WTC11 (cell line): Measurements from ENCODE around the gene OLFM4. TPM values are rescaled to one million over a fixed set of nuclear protein-coding genes. Genes with fewer than 3 reads are reported as not detected.

ENCODE experiments used
- ATAC-seq: fragments of 200-7000 bp; cut with Tn5 transposase; 2 replicates; pipeline ENCODE4 v1.10.0; 2021; ENCODE audit warnings: mild to moderate bottlenecking, moderate library complexity
- CTCF ChIA-PET: fragments of 300-600 bp; sonication (Branson Sonifier 250); formaldehyde crosslinking; loops from one replicate; lab custom pipeline; 2021; ENCODE audit warnings: antibody characterized with exemption; lab: Charles Lee
- POLR2A ChIA-PET: fragments of 350-600 bp; sonication (Branson Sonifier 250); formaldehyde crosslinking; loops from one replicate; lab custom pipeline; 2021; ENCODE audit warnings: antibody characterized with exemption; lab: Charles Lee
- DNase-seq: peaks from one replicate; pipeline ENCODE4 v3.0.0; 2021; ENCODE audit warnings: low spot score
- H3K27ac Mint-ChIP-seq: 2 replicates; pipeline ENCODE4 v1.8.0; 2021; ENCODE audit warnings: mixed read lengths
- H3K27me3 Mint-ChIP-seq: 2 replicates; pipeline ENCODE4 v1.8.0; 2021; ENCODE audit warnings: low read depth, mild to moderate bottlenecking, moderate library complexity, mixed read lengths
- H3K36me3 Mint-ChIP-seq: 2 replicates; pipeline ENCODE4 v1.8.0; 2021; ENCODE audit warnings: mixed read lengths
- H3K4me1 Mint-ChIP-seq: 2 replicates; pipeline ENCODE4 v1.8.0; 2022; ENCODE audit warnings: mixed read lengths
- H3K4me3 Mint-ChIP-seq: 2 replicates; pipeline ENCODE4 v1.8.0; 2021; ENCODE audit warnings: mild to moderate bottlenecking, moderate library complexity, mixed read lengths
- H3K9me3 Mint-ChIP-seq: 2 replicates; pipeline ENCODE4 v1.8.0; 2021; ENCODE audit warnings: mixed read lengths
- CREB1 ChIP-seq: sonication (generic); formaldehyde crosslinking; IDR thresholded peaks from 2 replicates; pipeline ENCODE4 v1.8.0; 2023; ENCODE audit warnings: mild to moderate bottlenecking, missing genetic modification reagents
- E2F1 ChIP-seq: sonication (generic); formaldehyde crosslinking; IDR thresholded peaks from 2 replicates; pipeline ENCODE4 v1.8.0; 2022; ENCODE audit warnings: mild to moderate bottlenecking, missing genetic modification reagents
- E2F5 ChIP-seq: sonication (generic); formaldehyde crosslinking; IDR thresholded peaks from 2 replicates; pipeline ENCODE4 v1.8.1; 2022; ENCODE audit warnings: mild to moderate bottlenecking, moderate library complexity, missing genetic modification reagents
- ELF4 ChIP-seq: sonication (generic); formaldehyde crosslinking; IDR thresholded peaks from 2 replicates; pipeline ENCODE4 v1.8.1; 2022; ENCODE audit warnings: low read depth, mild to moderate bottlenecking, moderate library complexity, missing genetic modification reagents
- ETV6 ChIP-seq: sonication (generic); formaldehyde crosslinking; IDR thresholded peaks from 2 replicates; pipeline ENCODE4 v1.8.1; 2022; ENCODE audit warnings: mild to moderate bottlenecking, missing genetic modification reagents
- FOXJ3 ChIP-seq: sonication (generic); formaldehyde crosslinking; IDR thresholded peaks from 2 replicates; pipeline ENCODE4 v1.9.0; 2021; ENCODE audit warnings: missing genetic modification reagents, mild to moderate bottlenecking, borderline replicate concordance
- FOXK1 ChIP-seq: sonication (generic); formaldehyde crosslinking; IDR thresholded peaks from 2 replicates; pipeline ENCODE4 v1.8.0; 2022; ENCODE audit warnings: mild to moderate bottlenecking, moderate library complexity, missing genetic modification reagents
- GTF2I ChIP-seq: fragments of 250-450 bp; sonication (Bioruptor Pico); conservative IDR thresholded peaks from 2 replicates; pipeline ENCODE4 v1.4.0; 2021; ENCODE audit warnings: mild to moderate bottlenecking
- IRF2 ChIP-seq: sonication (generic); formaldehyde crosslinking; IDR thresholded peaks from 2 replicates; pipeline ENCODE4 v1.8.0; 2022; ENCODE audit warnings: low read depth, missing genetic modification reagents, borderline replicate concordance
- JAZF1 ChIP-seq: fragments of 250-450 bp; sonication (Bioruptor Pico); IDR thresholded peaks from 2 replicates; pipeline ENCODE4 v1.9.0; 2021; ENCODE audit warnings: moderate library complexity, mild to moderate bottlenecking, inconsistent platforms
- MYBL2 ChIP-seq: sonication (generic); formaldehyde crosslinking; IDR thresholded peaks from 2 replicates; pipeline ENCODE4 v1.8.1; 2023; ENCODE audit warnings: mild to moderate bottlenecking, moderate library complexity, missing genetic modification reagents
- OVOL2 ChIP-seq: fragments of 250-450 bp; sonication (Bioruptor Pico); IDR thresholded peaks from 2 replicates; pipeline ENCODE4 v1.9.0; 2021; ENCODE audit warnings: mild to moderate bottlenecking, borderline replicate concordance
- SP1 ChIP-seq: sonication (generic); formaldehyde crosslinking; conservative IDR thresholded peaks from 2 replicates; pipeline ENCODE4 v1.8.1; 2022; ENCODE audit warnings: missing genetic modification reagents
- STAT6 ChIP-seq: sonication (generic); formaldehyde crosslinking; conservative IDR thresholded peaks from 2 replicates; pipeline ENCODE4 v1.8.1; 2023; ENCODE audit warnings: mild to moderate bottlenecking, low read depth, missing genetic modification reagents, moderate library complexity
- TEAD1 ChIP-seq: sonication (generic); formaldehyde crosslinking; IDR thresholded peaks from 2 replicates; pipeline ENCODE4 v1.8.0; 2022; ENCODE audit warnings: mild to moderate bottlenecking, missing genetic modification reagents
- TP53 ChIP-seq: sonication (generic); formaldehyde crosslinking; IDR thresholded peaks from 2 replicates; pipeline ENCODE4 v1.8.1; 2023; ENCODE audit warnings: mild to moderate bottlenecking, missing genetic modification reagents
- ZNF121 ChIP-seq: sonication (generic); formaldehyde crosslinking; IDR thresholded peaks from 2 replicates; pipeline ENCODE4 v1.8.0; 2023; ENCODE audit warnings: missing genetic modification reagents
- ZNF232 ChIP-seq: sonication (generic); formaldehyde crosslinking; IDR thresholded peaks from 2 replicates; pipeline ENCODE4 v1.8.0; 2022; ENCODE audit warnings: mild to moderate bottlenecking, missing genetic modification reagents
- ZNF263 ChIP-seq: sonication (generic); formaldehyde crosslinking; IDR thresholded peaks from 2 replicates; pipeline ENCODE4 v1.8.1; 2022; ENCODE audit warnings: low read depth, mild to moderate bottlenecking, moderate library complexity, missing genetic modification reagents
- ZNF281 ChIP-seq: sonication (generic); formaldehyde crosslinking; IDR thresholded peaks from 2 replicates; pipeline ENCODE4 v1.8.0; 2023; ENCODE audit warnings: mild to moderate bottlenecking, missing genetic modification reagents
- total RNA-seq: library from RNA; stranded (reverse); gene quantifications from 3 replicates; pipeline ENCODE4 v1.2.3, GENCODE V29; 2021
- TF ChIP-seq, protein P1 (sequence below): fragments of 250-450 bp; sonication (Bioruptor Pico); IDR thresholded peaks from 2 replicates; pipeline ENCODE4 v2.1.2; 2022; ENCODE audit warnings: mild to moderate bottlenecking, moderate library complexity
- TF ChIP-seq, protein P2 (sequence below): sonication (generic); formaldehyde crosslinking; IDR thresholded peaks from 2 replicates; pipeline ENCODE4 v1.8.1; 2022; ENCODE audit warnings: low read depth, mild to moderate bottlenecking, moderate library complexity, missing genetic modification reagents, borderline replicate concordance
- TF ChIP-seq, protein P3 (sequence below): fragments of 250-450 bp; sonication (Bioruptor Pico); IDR thresholded peaks from 2 replicates; pipeline ENCODE4 v1.9.0; 2021; ENCODE audit warnings: moderate library complexity, mild to moderate bottlenecking, inconsistent platforms, borderline replicate concordance
- TF ChIP-seq, protein P4 (sequence below): fragments of 250-450 bp; sonication (Bioruptor Pico); IDR thresholded peaks from 2 replicates; pipeline ENCODE4 v1.9.0; 2021; ENCODE audit warnings: mild to moderate bottlenecking

The OLFM4 gene
- total RNA-seq, 1 experiment from 2014 or later: 0.17 TPM

DNA sequence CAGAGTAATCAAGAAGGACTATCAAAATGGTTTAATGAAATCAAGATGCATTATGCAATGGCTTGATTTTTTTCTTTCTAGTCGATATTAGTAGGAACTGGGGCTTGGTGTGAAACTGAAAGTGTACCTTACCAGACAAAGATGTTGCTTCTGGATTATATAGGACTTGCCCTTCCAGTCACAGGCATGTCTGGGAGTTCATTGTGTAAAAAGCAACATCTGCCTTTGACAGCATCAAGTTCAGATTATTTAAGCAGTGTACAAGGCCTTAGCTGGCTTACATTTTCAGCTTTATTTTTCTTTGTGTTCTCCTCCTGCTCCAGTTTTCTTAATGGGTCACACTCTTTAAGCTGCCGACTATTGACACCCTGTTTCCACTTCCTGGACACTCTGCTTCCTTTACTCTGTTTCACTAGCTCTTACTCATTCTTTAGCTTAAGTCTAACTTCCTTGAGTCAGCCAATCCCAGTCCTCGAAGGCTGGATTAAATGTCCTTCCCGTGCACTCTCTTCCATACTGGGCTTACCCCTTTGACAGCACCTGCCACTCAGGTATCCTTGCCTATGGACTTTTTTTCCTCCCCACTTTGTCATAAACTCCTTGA lies 29.4 kb upstream of the OLFM4 start (continued):
- TF ChIP-seq, protein P1, sequence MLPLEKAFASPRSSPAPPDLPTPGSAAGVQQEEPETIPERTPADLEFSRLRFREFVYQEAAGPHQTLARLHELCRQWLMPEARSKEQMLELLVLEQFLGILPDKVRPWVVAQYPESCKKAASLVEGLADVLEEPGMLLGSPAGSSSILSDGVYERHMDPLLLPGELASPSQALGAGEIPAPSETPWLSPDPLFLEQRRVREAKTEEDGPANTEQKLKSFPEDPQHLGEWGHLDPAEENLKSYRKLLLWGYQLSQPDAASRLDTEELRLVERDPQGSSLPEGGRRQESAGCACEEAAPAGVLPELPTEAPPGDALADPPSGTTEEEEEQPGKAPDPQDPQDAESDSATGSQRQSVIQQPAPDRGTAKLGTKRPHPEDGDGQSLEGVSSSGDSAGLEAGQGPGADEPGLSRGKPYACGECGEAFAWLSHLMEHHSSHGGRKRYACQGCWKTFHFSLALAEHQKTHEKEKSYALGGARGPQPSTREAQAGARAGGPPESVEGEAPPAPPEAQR (CRISPR knock-in tag): no peak
- no peak for TF ChIP-seq STAT6 (CRISPR knock-in tag)
- no peak for TF ChIP-seq ETV6 (CRISPR knock-in tag)
- TF ChIP-seq ZNF232: no peak
- no peak for TF ChIP-seq MYBL2
- TF ChIP-seq IRF2 (CRISPR knock-in tag): no peak
- TF ChIP-seq CREB1 (CRISPR knock-in tag): no peak
- TF ChIP-seq ELF4 (CRISPR knock-in tag): no peak

DNA sequence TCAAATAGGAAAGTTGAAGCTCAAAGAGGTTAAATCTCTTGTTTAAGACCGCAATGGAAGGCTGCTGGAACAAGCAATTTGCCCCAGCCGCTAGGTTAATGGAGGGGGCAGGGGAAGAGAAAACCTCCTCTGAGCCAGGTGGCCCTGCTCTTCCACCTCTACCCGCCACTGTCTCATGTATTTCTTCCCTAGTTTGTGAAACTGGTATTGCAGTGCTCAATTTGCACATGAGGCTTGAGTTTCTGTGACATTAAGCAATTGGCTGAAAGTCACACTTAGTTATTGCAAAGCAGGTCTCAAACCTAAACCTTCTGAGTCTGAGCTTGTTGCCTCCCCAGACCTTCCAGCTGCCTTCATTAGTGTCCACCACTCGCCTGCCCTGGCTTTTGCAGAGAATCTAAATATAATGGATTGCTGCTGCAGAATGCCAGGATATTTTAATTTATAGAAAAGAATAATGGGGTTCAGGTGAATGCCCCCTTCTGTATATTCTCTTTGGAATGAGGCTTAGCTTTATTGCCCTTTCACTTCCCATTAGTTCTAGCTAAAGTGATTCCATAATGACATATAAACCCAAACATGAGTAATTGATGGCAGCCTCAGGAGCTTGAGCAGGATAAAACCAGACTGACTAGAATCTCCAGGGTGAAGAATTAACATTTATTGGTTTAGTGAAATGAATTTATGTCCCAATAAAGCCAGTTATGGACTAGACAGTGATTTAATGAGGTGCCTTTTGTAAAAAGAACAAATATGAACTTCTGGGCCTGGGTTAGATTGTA lies 27.0 kb upstream of the OLFM4 start:
- DNase-seq: no peak
- peaks cover 4% of the 10 kb centered on the region; the same call in 1 of the 2 replicates for H3K27me3 Mint-ChIP-seq
- peaks cover 13% of the 10 kb centered on the region for H3K9me3 Mint-ChIP-seq
- H3K4me1 Mint-ChIP-seq: no peaks in the 10 kb centered on the region
- no peak overlapping the region for H3K27ac Mint-ChIP-seq
- no peak overlapping the region for H3K4me3 Mint-ChIP-seq
- H3K36me3 Mint-ChIP-seq: no peaks in the 10 kb centered on the region
- ATAC-seq: no peak
- ChIA-PET CTCF (interaction anchor here (0.7 to 1.4 kb wide), 3 partner anchors 34 to 150 kb away, joined by 3 to 6 read pairs (median 4); no protein-coding TSS in a partner anchor), POLR2A (interaction anchor here (0.6 kb wide), 1 partner anchor 33 kb away, joined by 3 read pairs; no protein-coding TSS in a partner anchor)
- TF ChIP-seq, protein P2, sequence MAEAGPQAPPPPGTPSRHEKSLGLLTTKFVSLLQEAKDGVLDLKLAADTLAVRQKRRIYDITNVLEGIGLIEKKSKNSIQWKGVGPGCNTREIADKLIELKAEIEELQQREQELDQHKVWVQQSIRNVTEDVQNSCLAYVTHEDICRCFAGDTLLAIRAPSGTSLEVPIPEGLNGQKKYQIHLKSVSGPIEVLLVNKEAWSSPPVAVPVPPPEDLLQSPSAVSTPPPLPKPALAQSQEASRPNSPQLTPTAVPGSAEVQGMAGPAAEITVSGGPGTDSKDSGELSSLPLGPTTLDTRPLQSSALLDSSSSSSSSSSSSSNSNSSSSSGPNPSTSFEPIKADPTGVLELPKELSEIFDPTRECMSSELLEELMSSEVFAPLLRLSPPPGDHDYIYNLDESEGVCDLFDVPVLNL (CRISPR knock-in tag): no peak
- TF ChIP-seq, protein P3, sequence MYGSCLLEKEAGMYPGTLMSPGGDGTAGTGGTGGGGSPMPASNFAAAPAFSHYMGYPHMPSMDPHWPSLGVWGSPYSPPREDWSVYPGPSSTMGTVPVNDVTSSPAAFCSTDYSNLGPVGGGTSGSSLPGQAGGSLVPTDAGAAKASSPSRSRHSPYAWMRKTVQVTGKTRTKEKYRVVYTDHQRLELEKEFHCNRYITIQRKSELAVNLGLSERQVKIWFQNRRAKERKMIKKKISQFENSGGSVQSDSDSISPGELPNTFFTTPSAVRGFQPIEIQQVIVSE: no peak
- TF ChIP-seq MYBL2: no peak
- TF ChIP-seq OVOL2 (CRISPR knock-in tag): no peak
- TF ChIP-seq ETV6 (CRISPR knock-in tag): no peak
- TF ChIP-seq ZNF263 (CRISPR knock-in tag): no peak
- no peak for TF ChIP-seq E2F5 (CRISPR knock-in tag)
- no peak for TF ChIP-seq E2F1
- TF ChIP-seq SP1 (CRISPR knock-in tag): no peak
- TF ChIP-seq, protein P4, sequence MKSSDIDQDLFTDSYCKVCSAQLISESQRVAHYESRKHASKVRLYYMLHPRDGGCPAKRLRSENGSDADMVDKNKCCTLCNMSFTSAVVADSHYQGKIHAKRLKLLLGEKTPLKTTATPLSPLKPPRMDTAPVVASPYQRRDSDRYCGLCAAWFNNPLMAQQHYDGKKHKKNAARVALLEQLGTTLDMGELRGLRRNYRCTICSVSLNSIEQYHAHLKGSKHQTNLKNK (CRISPR knock-in tag): no peak
- no peak for TF ChIP-seq ZNF121 (CRISPR knock-in tag)
- TF ChIP-seq TEAD1: no peak
- TF ChIP-seq ZNF281: no peak
- TF ChIP-seq FOXK1 (CRISPR knock-in tag): no peak
- TF ChIP-seq GTF2I (CRISPR knock-in tag): no peak
- TF ChIP-seq FOXJ3 (CRISPR knock-in tag): no peak
- no peak for TF ChIP-seq TP53 (CRISPR knock-in tag)
- no peak for TF ChIP-seq JAZF1 (CRISPR knock-in tag)
